GM12891 (cell line): ENCODE measurements around the gene USP43.

Source experiments
- POLR2A ChIP-seq: IDR thresholded peaks from 2 replicates; pipeline ENCODE4 v1.6.1; 2011; ENCODE audit warnings: low read depth, low read length, control low read depth
- TAF1 ChIP-seq: IDR thresholded peaks from 2 replicates; pipeline ENCODE4 v1.6.1; 2011; ENCODE audit warnings: low read depth, low read length, control low read depth

- no peak for TF ChIP-seq POLR2A
- no peak for TF ChIP-seq TAF1
Observed at GRCh38 chr17:9715503-9716016, 70.2 kb downstream of the USP43 start.
